NCI-H524 treated with DMSO at 0.1 percent for 48 hours (cell line): Measurements from ENCODE around the gene NCKAP5L.
"Not testable (repeated sequence)": the region's sequence is repeated elsewhere in the genome, so short reads cannot be mapped to it uniquely, and the experiment has no call there.

Experiments used
- DNase-seq: peaks from one replicate; lab custom pipeline; 2025; lab: John Stamatoyannopoulos, UW

Gene NCKAP5L

GRCh38 chr12:49864798-49865090 lies 36.5 kb upstream of the NCKAP5L start:
- DNase-seq: peak; percentile 42

GRCh38 chr12:49863946-49864797 lies 36.0 kb upstream of the NCKAP5L start:
- peak; percentile 14 for DNase-seq

GRCh38 chr12:49860921-49861320 lies 32.7 kb upstream of the NCKAP5L start:
- not testable (repeated sequence) for DNase-seq

- not testable (repeated sequence) for DNase-seq
Observed at GRCh38 chr12:49855890-49856289, 27.7 kb upstream of the NCKAP5L start.

GRCh38 chr12:49854976-49855375 lies 26.8 kb upstream of the NCKAP5L start:
- no peak for DNase-seq

- no peak for DNase-seq
Observed at GRCh38 chr12:49853671-49854070, 25.5 kb upstream of the NCKAP5L start.

- no peak for DNase-seq
Observed at GRCh38 chr12:49847161-49847560, 18.9 kb upstream of the NCKAP5L start.

- no peak for DNase-seq
Observed at GRCh38 chr12:49846032-49846431, 17.8 kb upstream of the NCKAP5L start.

GRCh38 chr12:49843876-49844437 lies 15.7 kb upstream of the NCKAP5L start:
- DNase-seq: no peak

- no peak for DNase-seq
Observed at GRCh38 chr12:49843411-49843810, 15.2 kb upstream of the NCKAP5L start.

GRCh38 chr12:49842519-49843352 lies 14.5 kb upstream of the NCKAP5L start, which contains the start of gene BCDIN3D:
TSS of gene BCDIN3D (minus strand) at chr12:49843106. CDS start at chr12:49843087, 19 bp downstream.
- peak; percentile 40 for DNase-seq

GRCh38 chr12:49838973-49839633 lies 10.9 kb upstream of the NCKAP5L start:
- no peak for DNase-seq

GRCh38 chr12:49832836-49833421 lies 4.7 kb upstream of the NCKAP5L start:
- no peak for DNase-seq

GRCh38 chr12:49831717-49832116 lies 3.5 kb upstream of the NCKAP5L start:
- DNase-seq: no peak

- DNase-seq: peak; percentile 22
Observed at GRCh38 chr12:49827401-49828099, 663 bp downstream of the NCKAP5L start.

- DNase-seq: no peak
Observed at GRCh38 chr12:49827051-49827400, 1.2 kb downstream of the NCKAP5L start.

- no peak for DNase-seq
Observed at GRCh38 chr12:49825971-49826421, 2.2 kb downstream of the NCKAP5L start.

GRCh38 chr12:49825360-49825970 lies 2.7 kb downstream of the NCKAP5L start:
- no peak for DNase-seq

GRCh38 chr12:49824895-49825294 lies 3.3 kb downstream of the NCKAP5L start:
- DNase-seq: no peak

GRCh38 chr12:49824416-49824815 lies 3.8 kb downstream of the NCKAP5L start:
- no peak for DNase-seq

GRCh38 chr12:49823951-49824350 lies 4.3 kb downstream of the NCKAP5L start:
- DNase-seq: no peak
